OCI-LY7 (cell line): ENCODE measurements around the gene IL17RA. TPM values are rescaled to one million over a fixed set of nuclear protein-coding genes. Genes with fewer than 3 reads are reported as not detected.

ENCODE experiments used
- BruUV-seq: library from RNA; stranded (reverse); fragments of 400-500 nt; replicated peaks from 2 replicates; lab custom pipeline; 2021; lab: Mats Ljungman, UMichigan
- CTCF ChIA-PET: fragments of 300-600 bp; sonication (Branson Sonifier 250); formaldehyde crosslinking; loops from one replicate; lab custom pipeline; 2022; ENCODE audit warnings: antibody characterized with exemption; ENCODE audit not compliant: unreplicated experiment; lab: Charles Lee
- POLR2A ChIA-PET: fragments of 300-600 bp; sonication (Branson Sonifier 250); formaldehyde crosslinking; loops from one replicate; lab custom pipeline; 2022; ENCODE audit warnings: antibody characterized with exemption; lab: Charles Lee
- DNase-seq: peaks from one replicate; pipeline ENCODE4 v3.0.0-alpha.2; 2015; ENCODE audit warnings: low spot score
- H2AFZ ChIP-seq: fragments of 200-600 bp; sonication (generic), shearing (Covaris generic); 2 replicates; pipeline ENCODE4 v1.6.1; 2014; ENCODE audit warnings: mild to moderate bottlenecking, antibody characterized with exemption, low read length, moderate library complexity
- H3K27ac ChIP-seq: fragments of 200-600 bp; sonication (generic); 2 replicates; pipeline ENCODE4 v1.5.1; 2014; ENCODE audit warnings: mixed run types, low read depth, mild to moderate bottlenecking, moderate library complexity, low read length, inconsistent platforms; ENCODE audit not compliant: poor library complexity, severe bottlenecking
- H3K36me3 ChIP-seq: fragments of 200-600 bp; sonication (generic); 2 replicates; pipeline ENCODE4 v1.6.1; 2014; ENCODE audit warnings: mild to moderate bottlenecking, antibody characterized with exemption, low read length, moderate library complexity, mixed read lengths; ENCODE audit not compliant: insufficient read depth
- H3K4me1 ChIP-seq: fragments of 200-600 bp; sonication (generic); 2 replicates; pipeline ENCODE4 v1.5.1; 2014; ENCODE audit warnings: mild to moderate bottlenecking, low read length; ENCODE audit not compliant: insufficient read depth, poor library complexity, severe bottlenecking
- H3K4me2 ChIP-seq: fragments of 200-600 bp; sonication (generic); 2 replicates; pipeline ENCODE4 v1.6.1; 2014; ENCODE audit warnings: mild to moderate bottlenecking, low read length
- H3K4me3 ChIP-seq: fragments of 200-600 bp; sonication (generic); 2 replicates; pipeline ENCODE4 v1.5.1; 2014; ENCODE audit warnings: mild to moderate bottlenecking, low read depth, low read length; ENCODE audit not compliant: poor library complexity, severe bottlenecking
- H3K79me2 ChIP-seq: fragments of 200-600 bp; sonication (generic); 2 replicates; pipeline ENCODE4 v1.6.1; 2016; ENCODE audit warnings: low read depth, mild to moderate bottlenecking, low read length, moderate library complexity, mixed read lengths; ENCODE audit not compliant: insufficient read depth
- H3K9me2 ChIP-seq: fragments of 200-600 bp; sonication (generic); 2 replicates; pipeline ENCODE4 v1.6.1; 2016; ENCODE audit warnings: mild to moderate bottlenecking, low read length, mixed read lengths; ENCODE audit not compliant: insufficient read depth
- H3K9me3 ChIP-seq: fragments of 200-600 bp; sonication (generic); 2 replicates; pipeline ENCODE4 v1.6.1; 2014; ENCODE audit warnings: mild to moderate bottlenecking, mixed run types, low read length, mixed read lengths
- H4K20me1 ChIP-seq: fragments of 200-600 bp; sonication (generic); 2 replicates; pipeline ENCODE4 v1.6.1; 2014; ENCODE audit warnings: mild to moderate bottlenecking, antibody characterized with exemption, low read length, moderate library complexity, mixed read lengths; ENCODE audit not compliant: insufficient read depth
- EZH2phosphoT487 ChIP-seq: fragments of 200-600 bp; sonication (generic); IDR thresholded peaks from 2 replicates; pipeline ENCODE4 v1.6.1; 2018; ENCODE audit warnings: low read depth, borderline replicate concordance, mild to moderate bottlenecking, mixed run types, antibody characterized with exemption, low read length, moderate library complexity, mixed read lengths
- intact Hi-C: fragments of 100-400 bp; cut with micrococcal nuclease; formaldehyde crosslinking; loops from one replicate; pipeline ENCODE4 v1.10.0; 2022; ENCODE audit not compliant: unreplicated experiment
- total RNA-seq, 2 experiments: library from RNA; depleted of rRNA in 1 of 2; stranded (reverse); fragments of >200 nt in 1 of 2; shearing (Covaris generic) in 1 of 2; gene quantifications; 2 replicates each; pipeline ENCODE4 v1.2.3, GENCODE V29; 2014 to 2022
- TF ChIP-seq, protein P1 (sequence below): fragments of 200-600 bp; sonication (generic); conservative IDR thresholded peaks from 2 replicates; pipeline ENCODE4 v1.5.1; 2014; ENCODE audit warnings: mild to moderate bottlenecking, antibody characterized with exemption, low read length, moderate library complexity, mixed read lengths

Gene IL17RA
- total RNA-seq, 2 experiments from 2014 or later = 7.8 to 10.9 TPM

GRCh38 chr22:17100621-17101020 is 15.8 kb downstream of the IL17RA start:
- CTCF ChIA-PET = no interaction called here
- intact Hi-C loops = no loop called here
- no TSS peak for BruUV-seq
- Histone ChIP-seq H3K4me2 (no peak overlapping the region), H4K20me1 (no peaks in the 10 kb centered on the region; the same call in 1 of the 2 replicates), H3K79me2 (no peaks in the 10 kb centered on the region), H3K9me2 (no peaks in the 10 kb centered on the region), H3K4me3 (no peak overlapping the region), H3K9me3 (no peaks in the 10 kb centered on the region), H2AFZ (no peak overlapping the region), H3K27ac (no peak overlapping the region), H3K36me3 (peaks cover 33% of the 10 kb centered on the region; the same call in 1 of the 2 replicates), H3K4me1 (peaks cover 23% of the 10 kb centered on the region)
- POLR2A ChIA-PET = interaction anchor here (0.5 kb wide), 1 partner anchor 382 kb away, joined by 6 read pairs; no protein-coding TSS in a partner anchor
- DNase-seq = no peak
- no peak for TF ChIP-seq EZH2phosphoT487
- TF ChIP-seq, protein P1, sequence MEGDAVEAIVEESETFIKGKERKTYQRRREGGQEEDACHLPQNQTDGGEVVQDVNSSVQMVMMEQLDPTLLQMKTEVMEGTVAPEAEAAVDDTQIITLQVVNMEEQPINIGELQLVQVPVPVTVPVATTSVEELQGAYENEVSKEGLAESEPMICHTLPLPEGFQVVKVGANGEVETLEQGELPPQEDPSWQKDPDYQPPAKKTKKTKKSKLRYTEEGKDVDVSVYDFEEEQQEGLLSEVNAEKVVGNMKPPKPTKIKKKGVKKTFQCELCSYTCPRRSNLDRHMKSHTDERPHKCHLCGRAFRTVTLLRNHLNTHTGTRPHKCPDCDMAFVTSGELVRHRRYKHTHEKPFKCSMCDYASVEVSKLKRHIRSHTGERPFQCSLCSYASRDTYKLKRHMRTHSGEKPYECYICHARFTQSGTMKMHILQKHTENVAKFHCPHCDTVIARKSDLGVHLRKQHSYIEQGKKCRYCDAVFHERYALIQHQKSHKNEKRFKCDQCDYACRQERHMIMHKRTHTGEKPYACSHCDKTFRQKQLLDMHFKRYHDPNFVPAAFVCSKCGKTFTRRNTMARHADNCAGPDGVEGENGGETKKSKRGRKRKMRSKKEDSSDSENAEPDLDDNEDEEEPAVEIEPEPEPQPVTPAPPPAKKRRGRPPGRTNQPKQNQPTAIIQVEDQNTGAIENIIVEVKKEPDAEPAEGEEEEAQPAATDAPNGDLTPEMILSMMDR = no peak

GRCh38 chr22:17101475-17102296 is 16.9 kb downstream of the IL17RA start:
- ChIA-PET CTCF (interaction anchor here (0.6 kb wide), 1 partner anchor 44 kb away, joined by 3 read pairs; no protein-coding TSS in a partner anchor), POLR2A (interaction anchor here (0.5 kb wide), 1 partner anchor 380 kb away, joined by 6 read pairs; no protein-coding TSS in a partner anchor)
- DNase-seq = no peak
- Histone ChIP-seq H3K4me2 (no peak overlapping the region), H3K4me1 (peaks cover 22% of the 10 kb centered on the region), H3K9me2 (no peaks in the 10 kb centered on the region), H3K9me3 (no peaks in the 10 kb centered on the region), H4K20me1 (no peaks in the 10 kb centered on the region), H3K4me3 (no peak overlapping the region), H3K79me2 (no peaks in the 10 kb centered on the region), H3K36me3 (peaks cover 33% of the 10 kb centered on the region; the same call in 1 of the 2 replicates), H3K27ac (no peak overlapping the region), H2AFZ (no peak overlapping the region)
- no peak for TF ChIP-seq EZH2phosphoT487
- TF ChIP-seq, protein P1 = no peak
- BruUV-seq = no TSS peak
- intact Hi-C loops = no loop called here

DNA sequence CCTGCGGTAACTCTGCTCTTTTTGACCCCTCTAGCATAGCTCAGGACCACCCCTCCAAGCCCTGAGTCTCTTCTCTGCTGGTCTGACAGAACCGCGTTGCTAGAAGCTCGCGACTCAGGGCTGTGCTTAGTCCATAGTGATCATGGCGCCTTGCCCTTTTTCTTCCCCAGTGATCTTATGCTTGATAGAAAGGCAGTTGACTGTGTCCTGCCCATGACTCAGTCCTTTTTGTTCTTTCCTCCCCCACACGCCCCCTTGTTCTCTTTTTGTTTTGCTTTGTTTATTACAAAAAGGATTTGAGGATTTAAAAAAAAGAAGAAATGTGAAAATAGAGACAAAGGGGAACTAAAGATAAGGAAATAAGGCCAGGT is 17.5 kb downstream of the IL17RA start:
- Histone ChIP-seq H3K4me2 (no peak overlapping the region), H3K9me2 (no peaks in the 10 kb centered on the region), H3K27ac (no peak overlapping the region), H2AFZ (no peak overlapping the region), H3K4me3 (no peak overlapping the region), H3K9me3 (no peaks in the 10 kb centered on the region), H3K36me3 (peaks cover 33% of the 10 kb centered on the region; the same call in 1 of the 2 replicates), H3K79me2 (no peaks in the 10 kb centered on the region), H3K4me1 (peaks cover 16% of the 10 kb centered on the region), H4K20me1 (no peaks in the 10 kb centered on the region)
- CTCF ChIA-PET = no interaction called here
- BruUV-seq = no TSS peak
- POLR2A ChIA-PET = no interaction called here
- intact Hi-C loops = no loop called here
- TF ChIP-seq, protein P1 = no peak
- TF ChIP-seq EZH2phosphoT487 = no peak
- no peak for DNase-seq
